Dermis microvascular lymphatic vessel endothelial cell (primary cell): Measurements from ENCODE around the gene RPS19BP1. TPM values are rescaled to one million over a fixed set of nuclear protein-coding genes. Genes with fewer than 3 reads are reported as not detected.

Experiments
- DNase-seq, 2 donors: peaks; one replicate each; pipeline versions ENCODE4 v3.0.0 to v3.0.0-alpha.2; 2010; ENCODE audit warnings: low read depth in 2 of 2
- total RNA-seq: library from RNA; depleted of rRNA; stranded (reverse); fragments of >200 nt; gene quantifications from 2 replicates; pipeline ENCODE4 v1.2.1, GENCODE V29; 2014

RPS19BP1 gene
- total RNA-seq, 1 donor from 2014 or later = 41.6 TPM

DNA sequence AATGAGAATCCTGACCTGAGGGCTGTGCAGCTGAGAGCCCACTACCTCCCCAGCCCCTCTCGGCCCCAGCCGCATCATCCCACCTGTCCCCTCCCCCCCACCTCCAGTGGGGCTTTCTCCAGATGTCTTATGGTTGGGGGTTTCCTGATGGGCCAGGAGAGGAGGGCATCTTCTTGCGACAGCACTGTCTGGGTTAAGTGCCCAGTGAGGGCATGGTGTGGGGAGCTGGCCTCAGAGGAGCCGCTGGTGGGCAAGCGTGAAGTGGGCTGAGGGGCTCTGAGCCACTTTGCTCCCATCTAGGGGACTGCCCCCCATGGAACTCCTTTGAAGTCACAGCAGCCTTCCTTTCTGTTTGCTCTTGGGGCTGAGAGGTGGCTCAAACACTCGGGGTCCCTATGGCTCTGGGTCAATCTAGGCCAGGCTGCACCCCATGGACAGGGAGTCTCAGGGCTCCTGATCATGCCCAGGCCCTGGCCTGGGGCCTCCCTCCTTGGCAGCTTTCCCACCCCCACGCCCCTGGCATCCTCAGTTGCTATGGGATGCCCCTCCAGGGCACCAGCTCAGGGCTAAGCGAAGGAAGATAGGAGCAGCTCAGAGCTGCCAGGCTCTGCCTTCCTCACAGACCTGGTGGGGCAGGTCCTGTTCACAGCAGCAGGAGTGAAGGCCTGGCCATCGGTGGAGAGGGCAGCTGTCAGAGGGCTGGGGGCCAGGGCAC, 41.4 kb downstream of the RPS19BP1 start:
- DNase-seq = no peak

DNA sequence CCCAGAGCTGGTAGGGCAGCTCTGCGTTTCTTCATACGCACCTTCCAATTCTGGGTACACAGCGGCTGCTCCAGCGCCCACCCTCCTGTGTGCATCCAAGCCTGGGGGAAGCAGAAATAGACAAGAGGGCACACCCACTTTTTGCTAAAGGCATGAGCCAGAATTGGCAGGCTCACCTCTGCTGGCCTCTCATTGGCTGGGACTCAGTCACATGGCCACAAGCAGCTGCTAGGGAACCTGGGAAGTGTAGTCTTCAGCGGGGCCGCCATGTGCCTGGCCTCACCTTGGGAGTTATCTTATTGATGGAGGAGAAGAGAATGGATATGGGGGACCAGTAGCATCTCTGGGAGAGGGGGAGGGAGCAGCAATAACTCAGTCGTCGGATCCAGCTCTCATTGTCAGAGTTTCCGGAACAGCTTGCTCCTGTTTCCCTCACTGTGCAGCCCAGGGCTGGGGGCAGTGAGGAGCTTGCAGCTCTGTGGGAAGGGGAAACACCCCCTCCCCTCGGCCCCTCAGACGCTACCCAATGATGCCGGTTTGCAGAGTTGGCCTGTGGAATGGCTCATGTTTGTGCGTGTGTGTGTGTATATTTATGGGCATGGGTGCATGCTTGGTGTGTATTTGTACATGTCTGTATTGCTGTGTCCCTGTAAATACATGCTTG, 42.3 kb downstream of the RPS19BP1 start:
- DNase-seq = peak; percentile 28 to 63

DNA sequence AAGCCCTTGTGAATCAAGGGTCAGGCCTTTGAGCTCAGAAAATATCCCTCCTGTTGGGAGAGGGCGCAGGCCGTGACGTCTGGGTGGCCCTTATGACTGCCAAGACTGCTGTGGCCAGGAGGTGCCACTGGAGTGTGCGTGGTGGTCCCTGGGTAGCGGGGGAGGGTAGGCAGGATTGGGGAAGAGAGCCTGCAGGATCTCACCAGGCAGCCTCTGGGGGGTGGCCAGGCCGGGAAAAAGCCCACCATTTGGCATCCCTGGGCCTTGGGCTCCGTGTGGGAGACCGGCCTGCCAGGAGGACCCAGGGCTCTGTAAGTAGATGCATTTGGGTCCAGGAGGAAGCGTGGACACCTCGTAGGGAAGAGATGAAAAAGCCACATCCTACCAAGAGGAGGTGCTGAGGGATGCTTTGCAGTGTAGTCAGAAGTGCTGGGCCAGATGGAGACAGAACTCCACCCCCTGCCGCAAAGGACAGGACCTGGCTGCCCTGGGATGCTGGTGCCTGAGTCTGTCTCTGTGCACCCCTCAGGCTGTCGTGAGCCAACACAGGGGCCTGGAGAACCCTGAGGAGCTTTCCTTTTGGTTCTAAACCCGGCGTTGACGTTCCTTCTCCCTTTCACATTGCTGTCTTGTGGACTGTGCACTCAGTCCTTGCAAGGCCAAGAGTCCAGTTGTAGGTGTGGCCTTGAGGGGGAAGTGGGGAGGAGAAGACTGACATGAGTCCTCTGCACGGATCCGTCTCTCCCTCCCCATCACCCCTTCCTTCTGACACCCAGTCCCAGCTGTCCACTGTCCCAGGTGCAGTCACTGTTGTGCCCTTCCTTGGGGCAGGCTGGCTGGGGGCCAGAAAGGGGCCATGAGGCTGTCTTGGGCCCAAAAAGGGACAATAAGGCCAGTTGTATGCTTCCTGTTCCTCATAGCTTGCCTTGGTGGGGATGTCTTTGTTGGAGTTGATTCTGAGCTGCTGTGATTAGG, 43.2 kb downstream of the RPS19BP1 start:
- DNase-seq = no peak

DNA sequence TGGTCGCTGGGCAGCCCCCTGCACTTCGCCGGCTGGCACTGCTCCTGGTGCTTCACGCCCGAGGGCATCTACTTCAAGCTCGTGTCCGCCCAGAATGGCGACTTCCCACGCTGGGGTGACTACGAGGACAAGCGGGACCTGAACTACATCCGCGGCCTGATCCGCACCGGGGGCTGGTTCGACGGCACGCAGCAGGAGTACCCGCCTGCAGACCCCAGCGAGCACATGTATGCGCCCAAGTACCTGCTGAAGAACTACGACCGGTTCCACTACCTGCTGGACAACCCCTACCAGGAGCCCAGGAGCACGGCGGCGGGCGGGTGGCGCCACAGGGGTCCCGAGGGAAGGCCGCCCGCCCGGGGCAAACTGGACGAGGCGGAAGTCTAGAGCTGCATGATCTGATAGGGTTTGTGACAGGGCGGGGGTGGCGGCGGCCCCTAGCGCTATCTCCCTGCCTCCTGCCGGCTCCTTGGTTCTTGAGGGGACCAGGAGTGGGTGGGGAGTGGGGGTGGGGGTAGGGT, 43.9 kb downstream of the RPS19BP1 start:
- no peak for DNase-seq

GRCh38 chr22:39487826-39488520, 44.6 kb downstream of the RPS19BP1 start:
- no peak for DNase-seq

GRCh38 chr22:39486951-39487825, 45.4 kb downstream of the RPS19BP1 start:
- DNase-seq = no peak

DNA sequence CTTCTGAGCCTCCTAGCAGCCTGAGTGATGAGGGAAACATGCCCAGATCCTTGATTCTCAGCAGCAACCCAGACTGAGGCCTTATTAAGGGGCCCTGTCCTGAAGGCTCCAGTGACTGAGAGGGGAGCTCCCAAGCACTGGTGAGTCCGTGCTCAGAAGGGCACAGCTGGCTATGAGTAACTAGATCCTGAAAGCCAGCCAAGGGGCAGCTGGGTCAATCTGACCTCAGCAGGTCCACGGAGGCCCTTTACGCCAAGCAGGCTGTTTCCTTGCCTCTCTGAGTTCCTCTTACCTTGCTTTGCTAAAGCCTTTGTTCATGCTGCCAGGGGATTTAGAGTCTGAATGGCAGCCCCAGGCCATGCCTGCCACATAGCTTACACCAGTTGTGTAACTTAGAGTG, 49.8 kb downstream of the RPS19BP1 start:
- no peak for DNase-seq

GRCh38 chr22:39481595-39481994, 51.0 kb downstream of the RPS19BP1 start:
- DNase-seq = no peak

DNA sequence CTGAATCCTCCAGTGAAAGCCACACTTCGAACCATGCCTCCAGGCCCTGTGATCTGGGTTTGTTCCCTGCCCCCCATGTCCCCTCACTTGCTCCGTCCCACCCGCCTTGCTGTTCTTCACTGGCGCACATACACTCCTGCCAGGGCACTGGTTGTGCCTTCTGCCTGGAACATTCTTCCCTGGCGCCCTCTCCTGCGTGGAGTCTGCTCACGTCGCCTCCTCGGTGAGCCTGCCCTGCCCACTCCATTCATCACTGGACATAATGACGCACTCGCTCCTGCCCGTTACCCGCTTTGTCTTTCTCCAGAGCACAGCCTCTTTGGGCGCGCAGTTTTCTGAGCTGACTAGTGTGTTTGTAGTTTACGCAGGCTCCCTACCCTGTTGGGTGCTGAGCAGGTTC, 51.5 kb downstream of the RPS19BP1 start:
- DNase-seq = no peak

DNA sequence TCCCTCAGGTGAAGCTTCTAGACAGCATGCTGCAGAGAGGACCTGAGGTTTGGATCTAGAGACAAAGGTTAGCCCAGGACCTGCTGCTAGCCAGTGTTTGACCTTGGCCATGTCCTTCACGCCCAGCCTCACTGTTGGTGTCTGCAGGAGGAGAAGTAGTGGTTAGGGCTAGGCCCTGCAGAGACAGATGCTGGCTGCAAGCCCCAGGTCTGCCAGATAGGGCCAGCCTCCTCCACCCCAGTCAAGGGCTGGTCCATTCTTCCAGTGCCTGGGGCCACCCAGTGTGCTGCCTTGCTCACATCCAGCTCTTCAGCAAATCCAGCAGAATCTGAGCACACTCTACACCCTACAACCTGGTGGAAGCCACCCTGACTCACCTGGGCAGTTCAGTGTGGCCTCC, 52.0 kb downstream of the RPS19BP1 start:
- no peak for DNase-seq

DNA sequence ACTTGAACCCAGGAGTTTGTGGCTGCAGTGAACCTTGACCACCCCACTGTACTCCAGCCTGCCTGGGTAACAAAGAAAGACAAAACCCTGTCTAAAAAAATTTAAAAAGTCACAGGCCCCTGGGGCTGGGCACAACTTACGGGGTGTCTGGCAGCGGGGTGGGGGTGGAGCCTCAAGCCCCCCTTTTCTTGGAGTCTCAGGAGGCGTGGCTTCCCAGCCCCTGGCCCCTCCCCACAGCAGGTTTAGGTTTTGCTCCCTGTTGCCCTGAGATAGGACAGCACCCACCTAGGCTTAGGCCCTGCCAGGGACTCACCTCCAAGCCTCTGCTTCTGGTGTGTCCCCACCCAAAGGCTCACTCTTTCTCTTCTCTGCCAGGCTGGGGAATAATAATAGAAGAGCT, 53.3 kb downstream of the RPS19BP1 start:
- no peak for DNase-seq

Other genes starting within 250 kb of the RPS19BP1 start
- gene RPL3, start 213.1 kb downstream of the RPS19BP1 start, total RNA-seq = 2,576 and 3,971 TPM in 2 replicates
- gene SYNGR1, start 182.8 kb downstream of the RPS19BP1 start, total RNA-seq = 0.39 and 0.89 TPM in 2 replicates
- gene TAB1, start 133.0 kb downstream of the RPS19BP1 start, total RNA-seq = 10.7 and 11.4 TPM in 2 replicates
- not detected in 2 replicates for gene MGAT3, start 75.7 kb downstream of the RPS19BP1 start, total RNA-seq
- 11.8 and 16.4 TPM in 2 replicates for gene MIEF1, start 30.5 kb downstream of the RPS19BP1 start, total RNA-seq
- 125 and 177 TPM in 2 replicates for gene ATF4, start 12.2 kb downstream of the RPS19BP1 start, total RNA-seq
- not detected in 2 replicates for gene CACNA1I, start 38.0 kb upstream of the RPS19BP1 start, total RNA-seq